ENCODE measurements around the gene OPRL1.

The OPRL1 gene

DNA sequence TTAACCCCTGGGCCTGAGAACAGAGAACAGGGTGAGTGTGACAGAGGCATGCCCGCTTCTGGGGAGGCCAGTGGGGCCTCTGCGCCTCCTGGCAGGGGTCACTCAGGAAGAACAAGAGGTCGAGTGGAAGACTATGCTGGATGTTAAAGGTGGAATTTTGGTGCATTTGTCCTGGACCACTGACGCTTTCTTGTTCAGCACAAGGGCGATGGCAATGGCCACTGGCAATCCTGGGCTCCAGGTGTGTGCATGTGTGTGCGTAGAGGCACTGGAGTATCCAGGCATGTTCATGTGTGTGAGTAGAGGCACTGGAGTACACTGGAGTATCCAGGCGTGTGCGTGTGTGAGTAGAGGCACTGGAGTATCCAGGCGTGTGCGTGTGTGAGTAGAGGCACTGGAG lies 51.0 kb downstream of the OPRL1 start:
- no peaks in the 10 kb centered on the region for H3K36me3 ChIP-seq (ENCODE audit: control insufficient read depth in 2 of 2, insufficient read depth in 1 of 2, low read length in 2 of 2)
- no peaks in the 10 kb centered on the region for H3K4me1 ChIP-seq (ENCODE audit: control insufficient read depth, insufficient read depth, low read length)
- ChIA-PET CTCF (no interaction called here), POLR2A (no interaction called here)
- no peak overlapping the region for H3K27ac ChIP-seq (ENCODE audit: extremely low read depth, low read depth, low read length)
- no peak for TF ChIP-seq ZBTB20 (tag by site-specific recombination; IDR thresholded peaks at IDR 0.05)
- TF ChIP-seq ZNF747 (tag by site-specific recombination; IDR thresholded peaks at IDR 0.05) = no peak
- TF ChIP-seq ZNF558 (tag by site-specific recombination; IDR thresholded peaks at IDR 0.05) = no peak
- TF ChIP-seq ZNF10 (tag by site-specific recombination; IDR thresholded peaks at IDR 0.05) = no peak
- TF ChIP-seq ZNF513 (tag by site-specific recombination; IDR thresholded peaks at IDR 0.05) = no peak
- TF ChIP-seq, protein P1, sequence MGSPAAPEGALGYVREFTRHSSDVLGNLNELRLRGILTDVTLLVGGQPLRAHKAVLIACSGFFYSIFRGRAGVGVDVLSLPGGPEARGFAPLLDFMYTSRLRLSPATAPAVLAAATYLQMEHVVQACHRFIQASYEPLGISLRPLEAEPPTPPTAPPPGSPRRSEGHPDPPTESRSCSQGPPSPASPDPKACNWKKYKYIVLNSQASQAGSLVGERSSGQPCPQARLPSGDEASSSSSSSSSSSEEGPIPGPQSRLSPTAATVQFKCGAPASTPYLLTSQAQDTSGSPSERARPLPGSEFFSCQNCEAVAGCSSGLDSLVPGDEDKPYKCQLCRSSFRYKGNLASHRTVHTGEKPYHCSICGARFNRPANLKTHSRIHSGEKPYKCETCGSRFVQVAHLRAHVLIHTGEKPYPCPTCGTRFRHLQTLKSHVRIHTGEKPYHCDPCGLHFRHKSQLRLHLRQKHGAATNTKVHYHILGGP (tag by site-specific recombination; IDR thresholded peaks at IDR 0.05) = no peak
- no peak for TF ChIP-seq ZNF629 (tag by site-specific recombination; IDR thresholded peaks at IDR 0.05)
- TF ChIP-seq ZNF791 (tag by site-specific recombination; IDR thresholded peaks at IDR 0.05) = no peak
- no peak for TF ChIP-seq OVOL3 (tag by site-specific recombination; IDR thresholded peaks at IDR 0.05)
- TF ChIP-seq, protein P2, sequence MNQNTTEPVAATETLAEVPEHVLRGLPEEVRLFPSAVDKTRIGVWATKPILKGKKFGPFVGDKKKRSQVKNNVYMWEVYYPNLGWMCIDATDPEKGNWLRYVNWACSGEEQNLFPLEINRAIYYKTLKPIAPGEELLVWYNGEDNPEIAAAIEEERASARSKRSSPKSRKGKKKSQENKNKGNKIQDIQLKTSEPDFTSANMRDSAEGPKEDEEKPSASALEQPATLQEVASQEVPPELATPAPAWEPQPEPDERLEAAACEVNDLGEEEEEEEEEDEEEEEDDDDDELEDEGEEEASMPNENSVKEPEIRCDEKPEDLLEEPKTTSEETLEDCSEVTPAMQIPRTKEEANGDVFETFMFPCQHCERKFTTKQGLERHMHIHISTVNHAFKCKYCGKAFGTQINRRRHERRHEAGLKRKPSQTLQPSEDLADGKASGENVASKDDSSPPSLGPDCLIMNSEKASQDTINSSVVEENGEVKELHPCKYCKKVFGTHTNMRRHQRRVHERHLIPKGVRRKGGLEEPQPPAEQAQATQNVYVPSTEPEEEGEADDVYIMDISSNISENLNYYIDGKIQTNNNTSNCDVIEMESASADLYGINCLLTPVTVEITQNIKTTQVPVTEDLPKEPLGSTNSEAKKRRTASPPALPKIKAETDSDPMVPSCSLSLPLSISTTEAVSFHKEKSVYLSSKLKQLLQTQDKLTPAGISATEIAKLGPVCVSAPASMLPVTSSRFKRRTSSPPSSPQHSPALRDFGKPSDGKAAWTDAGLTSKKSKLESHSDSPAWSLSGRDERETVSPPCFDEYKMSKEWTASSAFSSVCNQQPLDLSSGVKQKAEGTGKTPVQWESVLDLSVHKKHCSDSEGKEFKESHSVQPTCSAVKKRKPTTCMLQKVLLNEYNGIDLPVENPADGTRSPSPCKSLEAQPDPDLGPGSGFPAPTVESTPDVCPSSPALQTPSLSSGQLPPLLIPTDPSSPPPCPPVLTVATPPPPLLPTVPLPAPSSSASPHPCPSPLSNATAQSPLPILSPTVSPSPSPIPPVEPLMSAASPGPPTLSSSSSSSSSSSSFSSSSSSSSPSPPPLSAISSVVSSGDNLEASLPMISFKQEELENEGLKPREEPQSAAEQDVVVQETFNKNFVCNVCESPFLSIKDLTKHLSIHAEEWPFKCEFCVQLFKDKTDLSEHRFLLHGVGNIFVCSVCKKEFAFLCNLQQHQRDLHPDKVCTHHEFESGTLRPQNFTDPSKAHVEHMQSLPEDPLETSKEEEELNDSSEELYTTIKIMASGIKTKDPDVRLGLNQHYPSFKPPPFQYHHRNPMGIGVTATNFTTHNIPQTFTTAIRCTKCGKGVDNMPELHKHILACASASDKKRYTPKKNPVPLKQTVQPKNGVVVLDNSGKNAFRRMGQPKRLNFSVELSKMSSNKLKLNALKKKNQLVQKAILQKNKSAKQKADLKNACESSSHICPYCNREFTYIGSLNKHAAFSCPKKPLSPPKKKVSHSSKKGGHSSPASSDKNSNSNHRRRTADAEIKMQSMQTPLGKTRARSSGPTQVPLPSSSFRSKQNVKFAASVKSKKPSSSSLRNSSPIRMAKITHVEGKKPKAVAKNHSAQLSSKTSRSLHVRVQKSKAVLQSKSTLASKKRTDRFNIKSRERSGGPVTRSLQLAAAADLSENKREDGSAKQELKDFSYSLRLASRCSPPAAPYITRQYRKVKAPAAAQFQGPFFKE (tag by site-specific recombination; IDR thresholded peaks at IDR 0.05; ENCODE audit: borderline replicate concordance) = no peak
- no peak for TF ChIP-seq ZNF704 (tag by site-specific recombination; IDR thresholded peaks at IDR 0.05)
- no peak for TF ChIP-seq ZNF768 (tag by site-specific recombination; IDR thresholded peaks at IDR 0.05)
- TF ChIP-seq GFI1B (tag by site-specific recombination; IDR thresholded peaks at IDR 0.05) = no peak
- TF ChIP-seq ZNF624 (tag by site-specific recombination; IDR thresholded peaks at IDR 0.05) = no peak
- no peaks in the 10 kb centered on the region for H3K9me3 ChIP-seq (ENCODE audit: control insufficient read depth, insufficient read depth, low read depth, low read length)
- H3K4me3 ChIP-seq (ENCODE audit: low read depth, low read length) = no peak overlapping the region

- CTCF ChIA-PET = no interaction called here
- Histone ChIP-seq H3K4me1 (ENCODE audit: control insufficient read depth, insufficient read depth, low read length) (no peaks in the 10 kb centered on the region), H3K27ac (ENCODE audit: extremely low read depth, low read depth, low read length) (no peak overlapping the region), H3K4me3 (ENCODE audit: low read depth, low read length) (no peak overlapping the region), H3K36me3 (ENCODE audit: control insufficient read depth in 2 of 2, insufficient read depth in 1 of 2, low read length in 2 of 2) (no peaks in the 10 kb centered on the region), H3K9me3 (ENCODE audit: control insufficient read depth, insufficient read depth, low read depth, low read length) (no peaks in the 10 kb centered on the region)
- TF ChIP-seq IKZF3 (tag by site-specific recombination; IDR thresholded peaks at IDR 0.05) (no peak), ZNF596 (tag by site-specific recombination; IDR thresholded peaks at IDR 0.05) (no peak), RBAK (tag by site-specific recombination; IDR thresholded peaks at IDR 0.05) (no peak), ZNF670 (tag by site-specific recombination; IDR thresholded peaks at IDR 0.05; ENCODE audit: low read depth) (no peak), CTCF (tag by site-specific recombination; IDR thresholded peaks at IDR 0.05) (peak; percentile 65), ZNF37A (tag by site-specific recombination; IDR thresholded peaks at IDR 0.05) (no peak)
- POLR2A ChIA-PET = no interaction called here
These were observed 51.5 kb downstream of the OPRL1 start for GRCh38 chr20:64131406-64131805.

Measured in HEK293 (cell line).